RPMI7951 (cell line): ENCODE data around the gene ZCCHC3. TPM values are rescaled to one million over a fixed set of nuclear protein-coding genes. Genes with fewer than 3 reads are reported as not detected.
"Not testable (repeated sequence)": the region's sequence is repeated elsewhere in the genome, so short reads cannot be mapped to it uniquely, and the experiment has no call there.

Experiments used
- DNase-seq: peaks from one replicate; pipeline ENCODE4 v3.0.0-alpha.2; 2012; ENCODE audit warnings: low read depth
- total RNA-seq: library from RNA; depleted of rRNA; stranded (reverse); fragments of >200 nt; shearing (Covaris generic); gene quantifications from 2 replicates; pipeline ENCODE4 v1.2.3, GENCODE V29; 2014; rRNA removed

The ZCCHC3 gene
- total RNA-seq, result 16.2 and 19.2 TPM in 2 replicates

DNA sequence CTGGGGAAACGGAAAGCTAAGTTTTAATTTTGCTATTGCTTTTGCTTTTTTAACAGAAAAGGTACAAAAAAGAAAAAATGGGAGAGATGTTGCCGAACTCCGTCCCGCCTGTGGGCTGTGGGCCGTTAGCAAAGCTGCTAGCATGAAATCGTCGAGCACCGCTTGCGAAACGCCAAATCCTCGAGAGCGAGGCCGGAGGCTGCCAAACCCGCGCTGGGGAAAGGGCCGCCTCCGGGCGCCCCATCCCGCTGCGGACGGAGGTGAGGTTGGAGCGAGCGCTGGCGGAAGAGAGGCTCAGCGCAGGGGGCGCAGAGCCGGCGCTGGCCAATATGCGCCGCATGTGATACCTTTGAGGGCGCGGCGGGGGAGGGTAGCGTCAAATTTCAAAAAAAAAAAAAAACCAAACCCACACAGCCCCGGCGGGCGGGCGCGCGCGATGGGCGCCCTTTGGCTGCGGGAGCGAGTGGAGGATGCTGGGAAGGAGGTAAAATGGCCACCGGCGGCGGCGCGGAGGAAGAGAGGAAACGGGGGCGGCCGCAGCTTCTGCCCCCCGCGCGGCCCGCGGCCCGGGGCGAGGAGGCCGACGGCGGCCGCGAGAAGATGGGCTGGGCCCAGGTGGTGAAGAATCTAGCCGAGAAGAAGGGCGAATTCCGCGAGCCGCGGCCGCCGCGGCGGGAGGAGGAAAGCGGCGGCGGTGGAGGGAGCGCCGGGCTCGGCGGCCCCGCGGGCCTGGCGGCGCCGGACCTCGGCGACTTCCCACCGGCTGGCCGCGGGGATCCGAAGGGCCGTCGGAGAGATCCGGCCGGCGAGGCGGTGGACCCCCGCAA is at the start of gene ZCCHC3:
Gene ZCCHC3 (plus strand): TSS at position 473 of the 827 bp plus-strand sequence. CDS start 17 bp downstream, at position 490.
- DNase-seq, result peak; percentile 98

GRCh38 chr20:251354-251753 is 46.0 kb upstream of the ZCCHC3 start:
- no peak for DNase-seq

DNA sequence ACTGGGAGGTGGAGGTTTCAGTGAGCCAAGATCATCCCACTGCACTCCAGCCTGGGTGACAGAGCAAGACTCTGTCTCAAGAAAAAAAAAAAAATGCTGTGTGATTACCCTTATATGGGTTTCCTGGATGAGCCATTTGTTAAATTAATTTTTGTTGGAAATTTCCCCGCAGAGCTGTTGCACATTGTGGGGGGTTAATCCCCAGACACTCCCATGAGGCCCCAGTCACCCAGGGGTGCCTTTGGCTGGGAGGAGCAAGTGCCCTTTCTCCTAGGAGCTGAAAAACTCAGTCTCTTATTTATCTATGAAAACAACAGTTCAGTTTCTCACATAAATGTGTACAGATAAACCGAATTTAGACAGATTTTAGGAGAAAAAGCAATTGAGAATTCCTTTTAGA is 44.6 kb upstream of the ZCCHC3 start:
- no peak for DNase-seq

DNA sequence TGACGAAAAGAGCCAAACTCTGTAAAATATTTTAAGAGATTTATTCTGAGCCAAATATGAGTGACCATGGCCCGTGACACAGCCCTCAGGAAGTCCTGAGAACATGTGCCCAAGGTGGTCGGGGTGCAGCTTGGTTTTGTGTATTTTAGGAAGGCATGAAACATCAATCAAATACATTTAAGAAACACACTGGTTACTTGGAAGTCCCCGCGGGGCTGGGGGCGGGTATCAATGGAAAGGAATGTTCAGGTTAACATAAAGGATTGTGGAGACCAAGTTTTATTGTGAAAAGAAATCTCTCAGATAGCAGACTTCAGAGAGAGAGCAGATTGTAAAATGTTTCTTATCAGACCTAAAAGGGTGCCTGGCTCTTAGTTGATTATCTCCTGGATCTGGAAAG is 43.9 kb upstream of the ZCCHC3 start:
- DNase-seq, result not testable (repeated sequence)

DNA sequence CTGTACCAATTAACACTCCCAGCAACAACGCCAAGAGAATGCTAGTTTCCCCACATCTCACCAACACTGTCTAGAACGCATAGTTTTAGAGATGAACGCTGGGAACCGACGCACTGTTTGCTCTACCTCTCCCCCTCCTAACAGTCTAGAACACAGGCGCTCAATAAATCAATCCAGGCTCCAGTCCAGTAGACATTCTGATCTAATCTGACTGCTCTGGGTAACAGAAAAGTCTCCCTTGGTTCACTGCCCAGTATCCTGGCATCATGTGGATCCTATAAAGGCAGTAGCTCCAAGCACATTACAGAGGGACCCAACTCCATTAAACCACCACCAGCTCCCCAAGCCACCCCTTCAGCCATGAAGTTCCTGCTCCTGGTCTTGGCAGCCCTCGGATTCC is 40.0 kb upstream of the ZCCHC3 start, which contains the start of gene DEFB132:
Gene DEFB132 (plus strand): TSS at position 306 of the 400 bp plus-strand sequence. CDS start 55 bp downstream, at position 361.
- no peak for DNase-seq

DNA sequence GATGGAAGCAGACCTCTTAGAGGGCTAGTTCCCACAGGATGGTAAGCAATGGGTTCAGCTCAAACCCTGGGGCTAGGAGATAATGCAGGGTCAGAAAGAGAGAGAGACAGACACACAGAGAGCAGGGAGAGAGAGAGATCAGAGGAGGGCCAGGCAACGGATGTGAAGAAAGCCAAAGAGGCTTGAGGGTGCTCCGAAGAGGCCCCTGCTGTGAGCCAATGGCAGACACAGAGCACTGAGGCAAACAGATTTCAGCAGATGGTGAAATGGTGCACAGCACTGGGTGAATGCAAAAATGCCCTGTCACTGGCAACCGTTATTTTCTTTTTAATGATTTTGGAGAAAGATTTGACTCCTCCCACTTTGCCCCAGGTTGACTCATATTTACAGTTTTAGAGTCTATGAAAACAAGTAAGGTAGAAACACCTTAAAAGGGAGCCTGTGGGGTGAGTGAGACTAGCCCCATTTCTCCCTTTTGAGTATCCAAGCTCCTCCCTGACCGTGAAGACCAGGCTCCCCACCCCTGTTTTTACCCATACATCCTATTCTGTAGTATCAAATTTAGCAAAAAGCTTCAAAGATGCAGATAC is 39.0 kb upstream of the ZCCHC3 start:
- DNase-seq, result no peak

DNA sequence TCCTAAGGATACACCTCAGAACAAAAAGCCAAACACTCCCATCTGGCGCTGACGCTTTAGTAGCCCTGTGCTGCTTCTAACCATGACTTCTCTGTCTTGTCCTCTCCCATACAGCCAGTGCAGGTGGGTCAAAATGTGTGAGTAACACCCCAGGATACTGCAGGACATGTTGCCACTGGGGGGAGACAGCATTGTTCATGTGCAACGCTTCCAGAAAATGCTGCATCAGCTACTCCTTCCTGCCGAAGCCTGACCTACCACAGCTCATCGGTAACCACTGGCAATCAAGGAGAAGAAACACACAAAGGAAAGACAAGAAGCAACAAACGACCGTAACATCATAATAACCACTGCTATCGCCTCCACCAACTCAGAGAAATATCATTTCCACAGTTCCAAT is 38.4 kb upstream of the ZCCHC3 start:
- peak; percentile 59 for DNase-seq

DNA sequence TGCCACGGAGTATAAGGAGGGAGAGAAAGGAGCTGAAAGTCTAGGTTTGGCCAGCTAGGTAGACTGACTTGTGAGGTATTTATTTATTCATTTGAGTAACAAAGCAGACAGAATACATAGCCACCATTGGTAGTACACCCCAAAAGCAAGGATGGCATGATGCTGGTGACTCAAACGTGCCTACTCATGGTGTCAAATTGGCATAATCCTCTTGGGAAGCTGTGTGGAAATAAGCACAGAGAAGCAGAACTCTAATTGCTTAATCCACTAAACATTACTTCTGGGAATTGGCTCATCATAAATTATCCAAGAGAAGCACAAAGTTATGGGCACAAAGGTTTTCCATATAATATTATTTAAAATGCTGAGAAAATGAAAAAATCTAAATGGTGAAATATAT is 37.4 kb upstream of the ZCCHC3 start:
- DNase-seq, result no peak

DNA sequence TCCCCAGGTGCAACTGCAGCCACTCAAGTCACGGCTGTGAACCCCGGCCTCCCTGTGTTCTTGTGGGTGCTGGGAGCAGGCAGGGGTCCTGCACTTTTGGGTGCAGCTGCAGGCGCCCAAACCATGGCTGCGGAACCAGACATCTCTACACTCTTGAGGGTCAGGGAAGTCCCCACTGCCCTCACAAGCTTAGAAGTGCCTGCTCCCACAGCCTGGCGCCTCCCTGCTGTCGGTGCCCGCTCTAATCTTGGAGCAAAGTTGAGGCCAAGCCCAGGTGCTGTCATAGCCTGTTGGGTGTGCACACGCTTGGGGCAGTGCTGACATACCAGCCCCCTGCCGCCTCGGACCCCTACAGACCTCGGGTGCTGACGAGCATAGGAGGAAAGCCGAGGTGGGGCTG is 33.7 kb upstream of the ZCCHC3 start:
- DNase-seq, result no peak

- DNase-seq, result peak; percentile 75
These were observed 30.5 kb upstream of the ZCCHC3 start for GRCh38 chr20:266596-267562.

DNA sequence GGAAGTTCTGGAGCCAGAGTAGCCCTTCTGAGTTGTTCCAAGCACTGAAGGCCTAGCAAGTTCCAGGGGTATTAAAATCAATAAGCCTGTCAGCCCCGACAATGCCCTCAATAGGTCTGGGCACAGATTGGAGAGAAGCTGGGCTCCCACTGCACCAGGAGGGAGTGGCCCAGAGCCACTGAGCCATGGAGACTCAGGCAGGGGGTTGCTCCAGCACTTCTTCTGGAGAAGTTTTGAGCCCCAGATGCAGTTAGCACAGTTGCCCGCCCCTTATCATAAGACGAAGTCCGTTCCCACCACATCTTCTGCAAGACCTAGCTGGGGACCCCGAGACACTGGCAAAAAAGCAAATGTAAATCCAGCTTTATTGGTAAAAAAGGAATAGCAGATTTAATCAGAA is 26.9 kb upstream of the ZCCHC3 start:
- DNase-seq, result no peak

DNA sequence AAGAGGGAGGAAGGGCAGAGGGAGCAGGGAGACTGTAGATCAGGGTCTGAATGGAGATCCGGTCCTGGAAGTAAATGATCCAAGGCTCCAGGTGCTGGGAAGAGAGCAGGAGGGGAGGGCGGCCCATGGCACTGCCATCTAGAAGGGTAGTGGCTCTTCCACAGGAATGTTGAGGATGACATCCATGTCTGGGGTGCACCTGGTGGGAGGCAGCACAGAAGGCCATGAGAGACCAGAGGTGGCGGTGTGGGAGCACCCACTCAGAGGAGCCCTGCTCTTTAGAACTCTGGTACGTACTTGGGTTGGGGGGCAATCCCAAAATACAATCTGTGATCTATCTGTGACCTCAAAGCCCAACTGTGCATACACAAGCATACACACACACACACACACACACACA is 26.3 kb upstream of the ZCCHC3 start:
- DNase-seq, result no peak

DNA sequence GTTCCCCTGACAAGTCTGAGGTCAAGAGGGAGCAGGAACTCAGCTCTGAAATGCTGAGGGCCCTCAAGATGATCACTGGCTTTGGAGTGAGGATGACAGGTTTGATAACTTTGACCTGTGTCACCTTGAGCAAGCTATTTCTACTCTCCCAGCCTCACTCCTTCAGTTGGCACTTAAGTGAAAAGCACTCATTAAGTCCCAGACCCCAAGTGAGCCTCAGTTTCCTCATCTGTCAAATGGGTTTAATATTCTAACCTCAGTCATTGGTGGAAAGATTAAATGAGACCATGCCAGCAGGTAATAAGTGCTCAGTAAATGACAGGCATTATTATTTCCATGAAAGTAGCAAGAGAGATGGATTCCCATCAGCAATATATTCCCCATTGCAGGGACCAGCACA is 25.8 kb upstream of the ZCCHC3 start:
- no peak for DNase-seq

GRCh38 chr20:272718-273117 is 24.7 kb upstream of the ZCCHC3 start:
- no peak for DNase-seq

- DNase-seq, result no peak
These were observed 23.5 kb upstream of the ZCCHC3 start for GRCh38 chr20:273884-274283.

GRCh38 chr20:275791-276190 is 21.6 kb upstream of the ZCCHC3 start:
- no peak for DNase-seq

DNA sequence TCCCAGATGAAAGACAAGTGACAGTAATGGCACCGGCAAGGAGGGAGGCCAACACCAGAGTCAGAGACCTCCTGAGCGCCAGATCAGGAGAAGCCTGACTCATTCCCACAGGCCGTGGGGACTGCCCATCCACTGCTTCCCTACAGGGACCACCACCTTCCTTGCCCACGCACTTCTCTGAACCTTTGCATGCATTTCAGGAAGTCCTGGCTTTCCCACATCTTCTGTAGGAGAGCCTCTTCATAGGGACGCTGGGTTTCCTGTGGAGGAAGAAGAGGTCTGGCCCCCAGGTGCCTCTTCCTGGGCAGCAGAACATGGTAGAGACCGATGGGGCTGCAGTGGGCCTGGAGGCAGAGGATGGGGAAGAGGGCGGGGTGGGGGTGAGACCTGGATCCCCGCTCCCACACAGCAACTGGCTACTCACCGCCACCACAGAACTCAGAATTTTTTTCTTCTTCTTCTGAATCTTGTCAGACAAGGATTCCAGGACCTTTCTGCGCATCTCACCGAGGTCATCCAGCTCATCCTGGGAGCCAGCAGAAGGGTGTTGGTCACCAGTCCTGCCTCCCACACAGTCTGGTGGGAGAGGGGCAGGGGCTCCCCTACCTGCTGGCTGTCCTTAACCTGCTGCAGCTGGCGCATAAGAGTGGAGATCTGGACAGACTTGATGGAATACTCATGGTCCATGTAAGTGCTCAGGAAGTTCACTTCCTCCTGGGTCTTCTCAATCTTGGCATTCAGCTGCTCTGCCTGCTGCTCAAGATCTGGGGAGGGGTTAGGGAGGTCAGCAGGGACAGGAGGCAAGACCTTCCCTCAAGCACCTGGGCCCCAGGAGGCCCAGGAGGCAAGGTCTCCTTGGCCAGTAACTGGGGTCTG is 20.5 kb upstream of the ZCCHC3 start:
- no peak for DNase-seq

DNA sequence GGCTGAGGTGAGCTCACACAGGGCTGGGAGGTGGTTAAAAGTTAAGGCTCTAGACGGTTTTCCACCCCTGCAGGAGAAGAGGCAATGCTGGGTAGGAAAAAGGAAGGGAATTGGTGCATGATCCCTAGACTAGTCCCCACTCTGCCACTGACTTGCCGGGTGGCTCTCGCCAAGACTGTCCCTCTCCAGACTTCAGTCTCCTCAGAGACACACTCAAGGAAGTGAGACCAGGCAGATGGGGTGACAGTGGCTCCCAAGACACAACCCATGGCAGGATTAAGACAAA is 19.9 kb upstream of the ZCCHC3 start:
- DNase-seq, result no peak

DNA sequence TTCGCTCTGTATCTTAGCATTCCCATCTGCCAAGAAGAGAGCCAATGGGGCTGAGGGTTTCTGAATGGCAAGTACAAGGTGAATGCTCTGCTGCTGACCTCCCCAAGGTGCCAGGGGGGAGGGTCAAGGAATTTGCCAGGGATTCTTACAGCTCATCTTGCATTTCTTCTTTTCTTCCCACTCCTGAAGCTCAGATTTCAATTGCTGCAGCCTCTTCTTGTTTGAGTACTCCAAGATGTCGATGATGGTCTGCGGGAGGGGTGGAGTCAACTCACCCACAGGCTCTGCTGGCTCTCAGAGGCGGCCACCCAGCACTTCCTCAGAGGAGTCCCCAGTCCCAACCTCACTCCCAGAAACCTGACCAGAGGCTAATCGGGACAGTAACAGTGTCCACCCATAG is 19.2 kb upstream of the ZCCHC3 start:
- no peak for DNase-seq

DNA sequence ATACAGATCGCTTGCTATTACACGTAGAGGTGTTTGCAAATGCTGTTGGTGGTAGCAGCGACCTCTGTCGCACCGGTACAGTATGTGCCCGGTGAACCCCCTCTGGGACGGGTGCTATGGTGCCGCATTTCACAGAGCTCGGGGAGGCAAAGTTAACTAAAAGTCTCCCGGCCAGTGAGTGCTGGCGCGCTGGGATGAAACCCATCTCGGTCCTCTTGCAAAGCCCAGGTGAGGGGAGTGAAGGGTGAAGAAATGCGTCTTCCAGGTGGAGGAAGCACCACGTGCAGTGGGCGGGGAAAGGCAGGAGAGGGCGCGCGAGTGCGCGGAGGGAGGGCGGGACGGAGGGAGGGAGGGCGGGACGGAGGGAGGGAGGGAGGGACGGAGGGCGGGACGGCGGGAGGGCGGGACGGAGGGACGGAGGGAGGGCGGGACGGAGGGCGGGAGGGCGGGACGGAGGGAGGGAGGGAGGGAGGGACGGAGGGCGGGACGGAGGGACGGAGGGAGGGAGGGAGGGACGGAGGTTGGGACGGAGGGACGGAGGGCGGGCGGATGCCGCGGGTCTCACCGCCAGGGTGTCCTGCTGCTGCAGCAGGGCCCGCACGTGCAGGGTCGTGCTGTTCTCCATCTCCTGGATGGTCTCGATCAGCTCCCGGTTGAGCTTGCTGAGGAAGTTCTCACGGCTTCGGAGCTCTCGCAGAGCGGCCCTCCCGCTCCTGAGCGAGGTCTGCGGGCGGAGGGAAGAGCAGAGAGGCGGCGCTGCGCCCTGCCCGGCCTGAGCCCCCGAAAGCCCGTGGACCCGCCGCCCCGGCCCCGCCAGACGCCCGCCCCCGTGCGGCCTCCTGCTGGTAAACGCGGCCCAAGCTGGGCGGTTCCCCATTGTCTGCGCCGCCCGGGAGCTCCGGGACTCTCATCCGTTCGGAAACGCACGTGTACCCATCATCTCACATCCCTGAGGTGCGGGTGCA is 18.5 kb upstream of the ZCCHC3 start:
- no peak for DNase-seq
